ENCODE data around the gene SMYD3.

Gene SMYD3

GRCh38 chr1:246210756-246211155 is 296.3 kb downstream of the SMYD3 start:
- no peak overlapping the region for H3K4me3 ChIP-seq (ENCODE audit: low read depth, low read length)
- no peak for TF ChIP-seq CTCF (IDR thresholded peaks at IDR 0.05; ENCODE audit: borderline replicate concordance, insufficient read depth, low read depth, low read length)

GRCh38 chr1:246208105-246208504 is 299.0 kb downstream of the SMYD3 start:
- H3K4me3 ChIP-seq (ENCODE audit: low read depth, low read length): no peak overlapping the region
- no peak for TF ChIP-seq CTCF (IDR thresholded peaks at IDR 0.05; ENCODE audit: borderline replicate concordance, insufficient read depth, low read depth, low read length)

- H3K4me3 ChIP-seq (ENCODE audit: low read depth, low read length): no peak overlapping the region
- TF ChIP-seq CTCF (IDR thresholded peaks at IDR 0.05; ENCODE audit: borderline replicate concordance, insufficient read depth, low read depth, low read length): no peak
Observed at GRCh38 chr1:246203180-246203579, 303.9 kb downstream of the SMYD3 start.

- no peak for TF ChIP-seq CTCF (IDR thresholded peaks at IDR 0.05; ENCODE audit: borderline replicate concordance, insufficient read depth, low read depth, low read length)
- H3K4me3 ChIP-seq (ENCODE audit: low read depth, low read length): no peak overlapping the region
Observed at GRCh38 chr1:246200738-246201137, 306.3 kb downstream of the SMYD3 start.

- TF ChIP-seq CTCF (IDR thresholded peaks at IDR 0.05; ENCODE audit: borderline replicate concordance, insufficient read depth, low read depth, low read length): no peak
- no peak overlapping the region for H3K4me3 ChIP-seq (ENCODE audit: low read depth, low read length)
Observed at GRCh38 chr1:246200225-246200624, 306.9 kb downstream of the SMYD3 start.

- TF ChIP-seq CTCF (IDR thresholded peaks at IDR 0.05; ENCODE audit: borderline replicate concordance, insufficient read depth, low read depth, low read length): no peak
- no peak overlapping the region for H3K4me3 ChIP-seq (ENCODE audit: low read depth, low read length)
Observed at GRCh38 chr1:246199086-246199645, 307.9 kb downstream of the SMYD3 start.

- no peak overlapping the region for H3K4me3 ChIP-seq (ENCODE audit: low read depth, low read length)
Observed at GRCh38 chr1:246198115-246198816, 308.8 kb downstream of the SMYD3 start.

More at GRCh38 chr1:246198115-246198816, 308.8 kb downstream of the SMYD3 start:
- TF ChIP-seq CTCF (IDR thresholded peaks at IDR 0.05; ENCODE audit: borderline replicate concordance, insufficient read depth, low read depth, low read length): no peak
